HEK293 (cell line): ENCODE data around the gene LARGE1.

Experiments used
- CTCF ChIA-PET: fragments of 350-600 bp; formaldehyde crosslinking; extraction: SDS; loops from one replicate; lab custom pipeline; 2021; ENCODE audit warnings: antibody characterized with exemption; lab: Yijun Ruan, JAX
- POLR2A ChIA-PET: fragments of 300-600 bp; formaldehyde crosslinking; extraction: SDS; loops from one replicate; lab custom pipeline; 2020; ENCODE audit warnings: antibody characterized with exemption, inconsistent platforms; lab: Yijun Ruan, JAX
- H3K27ac ChIP-seq: fragments of 200-500 bp; sonication (Bioruptor generic); 2 replicates; pipeline ENCODE4 v1.5.1; 2014; ENCODE audit warnings: low read depth, low read length, control low read depth, inconsistent platforms; ENCODE audit errors: extremely low read depth
- H3K36me3 ChIP-seq, 2 experiments: fragments of 200-500 bp in 1 of 2; sonication (Bioruptor generic) in 1 of 2; 1 replicate in 1 of 2; 2 replicates in 1 of 2; pipeline ENCODE4 v1.5.1; 2014 to 2017; ENCODE audit warnings: inconsistent platforms in 2 of 2, low read length in 2 of 2; ENCODE audit not compliant: control insufficient read depth in 2 of 2, insufficient read depth in 1 of 2
- H3K4me1 ChIP-seq: fragments of 200-500 bp; sonication (Bioruptor generic); 2 replicates; pipeline ENCODE4 v1.5.1; 2014; ENCODE audit warnings: mild to moderate bottlenecking, low read length, inconsistent platforms; ENCODE audit not compliant: control insufficient read depth, insufficient read depth
- H3K4me3 ChIP-seq: 2 replicates; pipeline ENCODE4 v1.5.1; 2011; ENCODE audit warnings: low read depth, mild to moderate bottlenecking, control low read depth, low read length, moderate library complexity
- H3K9me3 ChIP-seq: fragments of 200-500 bp; sonication (Bioruptor generic); 2 replicates; pipeline ENCODE4 v1.5.1; 2014; ENCODE audit warnings: low read depth, low read length, inconsistent platforms; ENCODE audit not compliant: control insufficient read depth, insufficient read depth
- ATF2 ChIP-seq: fragments of 450-650 bp; formaldehyde crosslinking; IDR thresholded peaks from 2 replicates; pipeline ENCODE4 v1.5.1; 2016; ENCODE audit warnings: missing biosample characterization, missing genetic modification characterization, low read depth
- HOXC10 ChIP-seq: sonication (generic); formaldehyde crosslinking; IDR thresholded peaks from 2 replicates; pipeline ENCODE4 v1.8.1; 2023; ENCODE audit warnings: mild to moderate bottlenecking, missing genetic modification reagents
- KLF10 ChIP-seq: fragments of 450-650 bp; IDR thresholded peaks from 2 replicates; pipeline ENCODE4 v1.5.1; 2018; ENCODE audit warnings: missing biosample characterization, mild to moderate bottlenecking, missing genetic modification characterization
- KLF9 ChIP-seq: fragments of 450-650 bp; formaldehyde crosslinking; IDR thresholded peaks from 2 replicates; pipeline ENCODE4 v1.5.1; 2016; ENCODE audit warnings: missing biosample characterization, missing genetic modification characterization, low read depth
- PRDM1 ChIP-seq: fragments of 450-650 bp; formaldehyde crosslinking; IDR thresholded peaks from 2 replicates; pipeline ENCODE4; 2016; ENCODE audit warnings: missing biosample characterization, missing genetic modification characterization
- RBAK ChIP-seq: fragments of 450-650 bp; formaldehyde crosslinking; IDR thresholded peaks from 2 replicates; pipeline ENCODE4 v1.5.1; 2016; ENCODE audit warnings: missing biosample characterization, missing genetic modification characterization
- SP3 ChIP-seq: fragments of 450-650 bp; formaldehyde crosslinking; IDR thresholded peaks from 2 replicates; pipeline ENCODE4 v1.5.1; 2016; ENCODE audit warnings: missing biosample characterization, missing genetic modification characterization
- SP7 ChIP-seq: fragments of 450-650 bp; formaldehyde crosslinking; IDR thresholded peaks from 2 replicates; pipeline ENCODE4 v1.5.1; 2016; ENCODE audit warnings: missing biosample characterization, missing genetic modification characterization
- ZBTB1 ChIP-seq: fragments of 450-650 bp; formaldehyde crosslinking; IDR thresholded peaks from 2 replicates; pipeline ENCODE4 v1.5.1; 2016; ENCODE audit warnings: missing biosample characterization, missing genetic modification characterization
- ZFP37 ChIP-seq: fragments of 450-650 bp; formaldehyde crosslinking; IDR thresholded peaks from 2 replicates; pipeline ENCODE4 v1.5.1; 2016; ENCODE audit warnings: missing biosample characterization, missing genetic modification characterization
- ZNF114 ChIP-seq: fragments of 450-650 bp; formaldehyde crosslinking; IDR thresholded peaks from 2 replicates; pipeline ENCODE4 v1.5.0; 2017; ENCODE audit warnings: missing biosample characterization, missing genetic modification characterization
- ZNF133 ChIP-seq: fragments of 450-650 bp; formaldehyde crosslinking; IDR thresholded peaks from 2 replicates; pipeline ENCODE4 v1.5.1; 2016; ENCODE audit warnings: missing biosample characterization, missing genetic modification characterization
- ZNF138 ChIP-seq: fragments of 450-650 bp; formaldehyde crosslinking; IDR thresholded peaks from 2 replicates; pipeline ENCODE4 v1.5.1; 2016; ENCODE audit warnings: missing biosample characterization, missing genetic modification characterization, borderline replicate concordance
- ZNF274 ChIP-seq, 2 experiments: fragments of 200-500 bp in 1 of 2; fragments of 450-650 bp in 1 of 2; sonication (Bioruptor generic) in 1 of 2; formaldehyde crosslinking in 1 of 2; IDR thresholded peaks; 2 replicates each; pipeline versions ENCODE4 v1.5.1 to v1.6.1; 2014 to 2016; ENCODE audit warnings: borderline replicate concordance in 1 of 2, inconsistent platforms in 1 of 2, low read length in 1 of 2, missing biosample characterization in 1 of 2, missing genetic modification characterization in 1 of 2
- ZNF302 ChIP-seq: fragments of 450-650 bp; formaldehyde crosslinking; IDR thresholded peaks from 2 replicates; pipeline ENCODE4 v1.5.1; 2016; ENCODE audit warnings: missing biosample characterization, missing genetic modification characterization, low read depth
- ZNF311 ChIP-seq: fragments of 450-650 bp; formaldehyde crosslinking; IDR thresholded peaks from 2 replicates; pipeline ENCODE4 v1.5.1; 2017; ENCODE audit warnings: missing biosample characterization, missing genetic modification characterization, borderline replicate concordance
- ZNF404 ChIP-seq: fragments of 450-650 bp; formaldehyde crosslinking; IDR thresholded peaks from 2 replicates; pipeline ENCODE4 v1.5.1; 2017; ENCODE audit warnings: missing biosample characterization, missing genetic modification characterization
- ZNF473 ChIP-seq: fragments of 450-650 bp; formaldehyde crosslinking; IDR thresholded peaks from 2 replicates; pipeline ENCODE4 v1.5.1; 2017; ENCODE audit warnings: missing biosample characterization, missing genetic modification characterization
- ZNF571 ChIP-seq: fragments of 450-650 bp; formaldehyde crosslinking; IDR thresholded peaks from 2 replicates; pipeline ENCODE4 v1.5.0; 2017; ENCODE audit warnings: missing biosample characterization, missing genetic modification characterization
- ZNF626 ChIP-seq: fragments of 450-650 bp; sonication (Bioruptor Pico); formaldehyde crosslinking; IDR thresholded peaks from 2 replicates; pipeline ENCODE4 v1.5.1; 2018; ENCODE audit warnings: missing biosample characterization, missing genetic modification characterization, inconsistent platforms
- ZNF629 ChIP-seq: fragments of 450-650 bp; formaldehyde crosslinking; IDR thresholded peaks from 2 replicates; pipeline ENCODE4 v1.5.1; 2017; ENCODE audit warnings: missing biosample characterization, missing genetic modification characterization
- ZNF76 ChIP-seq: fragments of 450-650 bp; formaldehyde crosslinking; IDR thresholded peaks from 2 replicates; pipeline ENCODE4; 2016; ENCODE audit warnings: low read depth, missing biosample characterization, missing genetic modification characterization, borderline replicate concordance
- ZNF830 ChIP-seq: fragments of 450-650 bp; IDR thresholded peaks from 2 replicates; pipeline ENCODE4 v1.5.0; 2018; ENCODE audit warnings: missing biosample characterization, missing genetic modification characterization, low read depth, mild to moderate bottlenecking, moderate library complexity
- TF ChIP-seq, protein P1 (sequence below): fragments of 450-650 bp; formaldehyde crosslinking; IDR thresholded peaks from 2 replicates; pipeline ENCODE4 v1.5.1; 2016; ENCODE audit warnings: missing biosample characterization, missing genetic modification characterization
- TF ChIP-seq, protein P2 (sequence below): fragments of 450-650 bp; formaldehyde crosslinking; IDR thresholded peaks from 2 replicates; pipeline ENCODE4 v1.5.1; 2017; ENCODE audit warnings: missing biosample characterization, missing genetic modification characterization

Gene LARGE1

GRCh38 chr22:33405194-33405593 is 515.1 kb downstream of the LARGE1 start:
- no peaks in the 10 kb centered on the region for H3K9me3 ChIP-seq
- no peaks in the 10 kb centered on the region for H3K36me3 ChIP-seq
- no peak for TF ChIP-seq ZNF404 (tag by site-specific recombination)
- no peak for TF ChIP-seq ZNF311
- TF ChIP-seq ZNF830 (tag by site-specific recombination) = no peak
- TF ChIP-seq SP7 (tag by site-specific recombination) = no peak
- TF ChIP-seq KLF10 = no peak
- TF ChIP-seq ATF2 (tag by site-specific recombination) = no peak
- TF ChIP-seq KLF9 = no peak
- TF ChIP-seq ZNF133 (tag by site-specific recombination) = no peak
- no peak for TF ChIP-seq ZFP37 (tag by site-specific recombination)
- no peak for TF ChIP-seq ZNF629 (tag by site-specific recombination)
- no peak for TF ChIP-seq ZNF76 (tag by site-specific recombination)
- TF ChIP-seq HOXC10 = no peak
- TF ChIP-seq, protein P1, sequence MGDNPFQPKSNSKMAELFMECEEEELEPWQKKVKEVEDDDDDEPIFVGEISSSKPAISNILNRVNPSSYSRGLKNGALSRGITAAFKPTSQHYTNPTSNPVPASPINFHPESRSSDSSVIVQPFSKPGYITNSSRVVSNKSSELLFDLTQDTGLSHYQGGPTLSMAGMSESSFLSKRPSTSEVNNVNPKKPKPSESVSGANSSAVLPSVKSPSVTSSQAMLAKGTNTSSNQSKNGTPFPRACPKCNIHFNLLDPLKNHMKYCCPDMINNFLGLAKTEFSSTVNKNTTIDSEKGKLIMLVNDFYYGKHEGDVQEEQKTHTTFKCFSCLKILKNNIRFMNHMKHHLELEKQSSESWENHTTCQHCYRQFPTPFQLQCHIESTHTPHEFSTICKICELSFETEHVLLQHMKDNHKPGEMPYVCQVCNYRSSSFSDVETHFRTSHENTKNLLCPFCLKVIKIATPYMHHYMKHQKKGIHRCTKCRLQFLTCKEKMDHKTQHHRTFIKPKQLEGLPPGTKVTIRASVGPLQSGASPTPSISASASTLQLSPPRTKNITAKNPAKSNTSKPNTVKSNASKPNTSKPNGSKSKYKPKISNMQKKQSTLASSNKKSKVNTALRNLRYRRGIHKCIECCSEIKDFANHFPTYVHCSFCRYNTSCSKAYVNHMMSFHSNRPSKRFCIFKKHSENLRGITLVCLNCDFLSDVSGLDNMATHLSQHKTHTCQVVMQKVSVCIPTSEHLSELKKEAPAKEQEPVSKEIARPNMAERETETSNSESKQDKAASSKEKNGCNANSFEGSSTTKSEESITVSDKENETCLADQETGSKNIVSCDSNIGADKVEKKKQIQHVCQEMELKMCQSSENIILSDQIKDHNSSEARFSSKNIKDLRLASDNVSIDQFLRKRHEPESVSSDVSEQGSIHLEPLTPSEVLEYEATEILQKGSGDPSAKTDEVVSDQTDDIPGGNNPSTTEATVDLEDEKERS (tag by site-specific recombination) = no peak
- no peak for TF ChIP-seq ZNF138 (tag by site-specific recombination)
- no peak for TF ChIP-seq ZNF571 (tag by site-specific recombination)
- TF ChIP-seq, all 188 proteins: peak for 0
- no peak overlapping the region for H3K4me3 ChIP-seq
- POLR2A ChIA-PET = no interaction called here
- H3K4me1 ChIP-seq = no peaks in the 10 kb centered on the region
- no peak overlapping the region for H3K27ac ChIP-seq
- CTCF ChIA-PET = no interaction called here

DNA sequence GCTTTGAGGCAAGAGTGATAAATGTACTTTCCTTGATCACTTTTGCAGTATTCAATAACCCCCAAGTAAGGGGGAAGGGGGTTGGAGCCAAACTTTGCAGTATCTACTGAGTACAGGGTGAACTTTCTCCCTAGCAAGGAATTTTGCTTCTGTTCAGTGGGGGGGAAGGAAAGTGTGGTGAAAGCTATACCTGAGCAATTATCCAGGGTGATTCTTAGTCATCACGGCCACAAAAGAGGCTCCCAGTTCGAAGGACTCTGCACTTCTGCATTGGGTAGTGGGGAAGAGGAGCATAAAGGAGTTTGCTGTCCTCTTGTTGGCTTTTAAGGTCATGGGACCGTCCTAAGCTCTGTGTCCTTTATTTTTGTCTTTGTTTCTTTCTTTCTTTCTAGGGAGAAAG is 515.6 kb downstream of the LARGE1 start:
- no peak for TF ChIP-seq ZNF473 (tag by site-specific recombination)
- TF ChIP-seq PRDM1 (tag by site-specific recombination) = 0 out of 2 replicates have a peak, but pooled peaks have one; percentile 16
- TF ChIP-seq ZNF626 (tag by site-specific recombination) = no peak
- Histone ChIP-seq H3K4me1 (no peaks in the 10 kb centered on the region), H3K27ac (no peak overlapping the region), H3K9me3 (no peaks in the 10 kb centered on the region), H3K36me3 (no peaks in the 10 kb centered on the region), H3K4me3 (no peak overlapping the region)
- ChIA-PET POLR2A (no interaction called here), CTCF (no interaction called here)

DNA sequence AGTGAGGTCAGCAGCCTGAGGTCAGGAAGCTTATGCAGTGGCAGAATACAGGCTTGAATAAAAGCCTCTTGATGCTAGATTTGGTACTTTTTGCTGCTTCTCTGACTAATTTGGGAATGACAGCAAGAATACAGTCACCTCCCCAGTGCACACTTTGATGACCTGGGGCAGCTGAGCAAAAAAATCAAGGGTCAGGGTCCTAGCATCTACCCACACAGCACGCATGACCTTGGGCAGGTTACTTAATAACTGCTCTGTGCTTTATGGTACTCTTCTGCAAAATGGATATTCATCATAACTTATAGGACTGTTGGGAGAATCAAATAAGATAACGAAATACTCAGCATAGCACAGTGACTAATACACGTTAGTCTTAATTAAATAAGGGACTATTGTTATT is 518.0 kb downstream of the LARGE1 start:
- Histone ChIP-seq H3K36me3 (no peaks in the 10 kb centered on the region), H3K27ac (no peak overlapping the region), H3K9me3 (no peaks in the 10 kb centered on the region), H3K4me1 (no peaks in the 10 kb centered on the region), H3K4me3 (no peak overlapping the region)
- CTCF ChIA-PET = interaction anchor here (0.9 to 1.0 kb wide), 2 partner anchors 22 to 23 kb away, joined by 3 read pairs; no protein-coding TSS in a partner anchor
- TF ChIP-seq RBAK (tag by site-specific recombination) = no peak
- TF ChIP-seq ZNF274 (IDR thresholded peaks at IDR 0.05; ENCODE audit: low read length) = no peak
- TF ChIP-seq ZNF274 (tag by site-specific recombination; IDR thresholded peaks at IDR 0.05; ENCODE audit: borderline replicate concordance) = no peak
- no peak for TF ChIP-seq ZNF302 (tag by site-specific recombination)
- TF ChIP-seq ZBTB1 (tag by site-specific recombination) = no peak
- no peak for TF ChIP-seq ZNF571 (tag by site-specific recombination)
- TF ChIP-seq, protein P2, sequence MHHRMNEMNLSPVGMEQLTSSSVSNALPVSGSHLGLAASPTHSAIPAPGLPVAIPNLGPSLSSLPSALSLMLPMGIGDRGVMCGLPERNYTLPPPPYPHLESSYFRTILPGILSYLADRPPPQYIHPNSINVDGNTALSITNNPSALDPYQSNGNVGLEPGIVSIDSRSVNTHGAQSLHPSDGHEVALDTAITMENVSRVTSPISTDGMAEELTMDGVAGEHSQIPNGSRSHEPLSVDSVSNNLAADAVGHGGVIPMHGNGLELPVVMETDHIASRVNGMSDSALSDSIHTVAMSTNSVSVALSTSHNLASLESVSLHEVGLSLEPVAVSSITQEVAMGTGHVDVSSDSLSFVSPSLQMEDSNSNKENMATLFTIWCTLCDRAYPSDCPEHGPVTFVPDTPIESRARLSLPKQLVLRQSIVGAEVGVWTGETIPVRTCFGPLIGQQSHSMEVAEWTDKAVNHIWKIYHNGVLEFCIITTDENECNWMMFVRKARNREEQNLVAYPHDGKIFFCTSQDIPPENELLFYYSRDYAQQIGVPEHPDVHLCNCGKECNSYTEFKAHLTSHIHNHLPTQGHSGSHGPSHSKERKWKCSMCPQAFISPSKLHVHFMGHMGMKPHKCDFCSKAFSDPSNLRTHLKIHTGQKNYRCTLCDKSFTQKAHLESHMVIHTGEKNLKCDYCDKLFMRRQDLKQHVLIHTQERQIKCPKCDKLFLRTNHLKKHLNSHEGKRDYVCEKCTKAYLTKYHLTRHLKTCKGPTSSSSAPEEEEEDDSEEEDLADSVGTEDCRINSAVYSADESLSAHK (tag by site-specific recombination) = no peak
- TF ChIP-seq ZNF404 (tag by site-specific recombination) = no peak
- no peak for TF ChIP-seq HOXC10
- TF ChIP-seq SP3 = no peak
- no peak for TF ChIP-seq ZNF114
- POLR2A ChIA-PET = no interaction called here
